ENCODE data around the gene MPST.

- no peak for TF ChIP-seq CTCF (IDR thresholded peaks at IDR 0.05; ENCODE audit: poor library complexity, severe bottlenecking)
- no peak for TF ChIP-seq REST (IDR thresholded peaks at IDR 0.05; ENCODE audit: borderline replicate concordance)
- no peak for TF ChIP-seq POLR2AphosphoS5 (IDR thresholded peaks at IDR 0.05)
- no peak for TF ChIP-seq EZH2 (IDR thresholded peaks at IDR 0.05; ENCODE audit: borderline replicate concordance, insufficient read depth, low read length, poor library complexity, severe bottlenecking)
- TF ChIP-seq TAF1 (IDR thresholded peaks at IDR 0.05; ENCODE audit: low read depth), result no peak
- TF ChIP-seq MXI1 (conservative IDR thresholded peaks at IDR 0.05; ENCODE audit: poor library complexity, severe bottlenecking), result no peak
- no peak for TF ChIP-seq SMC3 (conservative IDR thresholded peaks at IDR 0.05; ENCODE audit: poor library complexity)
- no peak for TF ChIP-seq EP300 (conservative IDR thresholded peaks at IDR 0.05; ENCODE audit: poor library complexity, severe bottlenecking)
Measured at GRCh38 chr22:37065961-37066360, 46.4 kb downstream of the MPST start.
